HG03108 (cell line): ENCODE results near the gene B3GALT4.
"Not testable (repeated sequence)": the region's sequence is repeated elsewhere in the genome, so short reads cannot be mapped to it uniquely, and the experiment has no call there.

ENCODE experiments used
- ATAC-seq: cut with Tn5 transposase; IDR thresholded peaks from one replicate; pipeline ENCODE4 v1.9.1; 2021; ENCODE audit warnings: moderate library complexity; ENCODE audit not compliant: unreplicated experiment

B3GALT4 gene

GRCh38 chr6:33276864-33277662, at the start of gene B3GALT4:
TSS of gene B3GALT4 (plus strand) at chr6:33277123. CDS start at chr6:33277420, 297 bp downstream.
- peak; percentile 53 for ATAC-seq

- ATAC-seq = no peak
These were observed 41.7 kb upstream of the B3GALT4 start for GRCh38 chr6:33235221-33235634.

- no peak for ATAC-seq
These were observed 40.6 kb upstream of the B3GALT4 start for GRCh38 chr6:33236328-33236727.

- no peak for ATAC-seq
These were observed 40.1 kb upstream of the B3GALT4 start for GRCh38 chr6:33236852-33237251.

- no peak for ATAC-seq
These were observed 39.2 kb upstream of the B3GALT4 start for GRCh38 chr6:33237741-33238140.

GRCh38 chr6:33241968-33242367, 35.0 kb upstream of the B3GALT4 start:
- no peak for ATAC-seq

- no peak for ATAC-seq
These were observed 33.4 kb upstream of the B3GALT4 start for GRCh38 chr6:33243476-33243875.

GRCh38 chr6:33247977-33248642, 28.8 kb upstream of the B3GALT4 start:
- peak; percentile 25 for ATAC-seq

- ATAC-seq = no peak
These were observed 28.3 kb upstream of the B3GALT4 start for GRCh38 chr6:33248643-33248931.

- ATAC-seq = peak; percentile 84
These were observed 27.8 kb upstream of the B3GALT4 start for GRCh38 chr6:33248932-33249731.

- ATAC-seq = no peak
These were observed 26.9 kb upstream of the B3GALT4 start for GRCh38 chr6:33249732-33250630.

- no peak for ATAC-seq
These were observed 26.2 kb upstream of the B3GALT4 start for GRCh38 chr6:33250731-33251130.

- ATAC-seq = no peak
These were observed 25.4 kb upstream of the B3GALT4 start for GRCh38 chr6:33251395-33252012.

GRCh38 chr6:33252759-33253158, 24.2 kb upstream of the B3GALT4 start:
- ATAC-seq = no peak

GRCh38 chr6:33254591-33254990, 22.3 kb upstream of the B3GALT4 start:
- ATAC-seq = no peak

GRCh38 chr6:33259032-33259431, 17.9 kb upstream of the B3GALT4 start:
- ATAC-seq = no peak

- ATAC-seq = not testable (repeated sequence)
These were observed 14.4 kb upstream of the B3GALT4 start for GRCh38 chr6:33262490-33262889.

- no peak for ATAC-seq
These were observed 12.9 kb upstream of the B3GALT4 start for GRCh38 chr6:33264015-33264414.

- ATAC-seq = no peak
These were observed 5.8 kb upstream of the B3GALT4 start for GRCh38 chr6:33271117-33271467.
